CD4-positive, alpha-beta T cell (primary cell): Measurements from ENCODE around the gene ELL2. TPM values are rescaled to one million over a fixed set of nuclear protein-coding genes. Genes with fewer than 3 reads are reported as not detected.

Source experiments
- ATAC-seq: fragments of 200-7000 bp; cut with Tn5 transposase; one replicate; pipeline ENCODE4 v1.10.0; 2022; ENCODE audit warnings: mild to moderate bottlenecking; ENCODE audit not compliant: poor library complexity
- CTCF ChIA-PET: fragments of 350-600 bp; sonication (Branson Sonifier 250); formaldehyde crosslinking; loops from one replicate; lab custom pipeline; 2021; ENCODE audit warnings: antibody characterized with exemption, inconsistent platforms; lab: Charles Lee
- POLR2A ChIA-PET: fragments of 350-600 bp; sonication (Branson Sonifier 250); formaldehyde crosslinking; loops from one replicate; lab custom pipeline; 2021; ENCODE audit warnings: antibody characterized with exemption, inconsistent platforms; lab: Charles Lee
- DNase-seq, 14 experiments: peaks; one replicate each; pipeline ENCODE4 v3.0.0-alpha.2; 2013 to 2020; ENCODE audit warnings: mixed read lengths in 2 of 14
- H3K27ac ChIP-seq, 2 donors: one replicate each; pipeline versions ENCODE4 v1.5.1 to v1.7.0; 2013; ENCODE audit warnings: low read length in 2 of 2, low read depth in 1 of 2, mild to moderate bottlenecking in 1 of 2
- H3K27me3 ChIP-seq, 2 experiments: 1 replicate in 1 of 2; 2 replicates in 1 of 2; pipeline versions ENCODE4 v1.6.1 to v1.7.0; 2013; ENCODE audit warnings: low read length in 2 of 2, control low read depth in 1 of 2, mild to moderate bottlenecking in 1 of 2, moderate library complexity in 1 of 2; ENCODE audit not compliant: insufficient read depth in 2 of 2, control insufficient read depth in 1 of 2
- H3K36me3 ChIP-seq: one replicate; pipeline ENCODE4 v1.6.1; 2013; ENCODE audit warnings: low read length, control low read depth; ENCODE audit not compliant: insufficient read depth
- H3K4me1 ChIP-seq: one replicate; pipeline ENCODE4 v1.6.1; 2013; ENCODE audit warnings: low read length, control low read depth; ENCODE audit not compliant: insufficient read depth
- H3K4me3 ChIP-seq: one replicate; pipeline ENCODE4 v1.5.1; 2013; ENCODE audit warnings: mild to moderate bottlenecking, low read length, moderate library complexity
- H3K9me3 ChIP-seq, 2 experiments: 1 replicate in 1 of 2; 2 replicates in 1 of 2; pipeline versions ENCODE4 v1.6.1 to v1.7.0; 2013; ENCODE audit warnings: low read length in 2 of 2, mild to moderate bottlenecking in 2 of 2, control low read depth in 1 of 2, moderate library complexity in 1 of 2; ENCODE audit not compliant: control insufficient read depth in 1 of 2, insufficient read depth in 1 of 2
- H3K27ac Mint-ChIP-seq: one replicate; pipeline ENCODE4 v1.8.0; 2020; ENCODE audit warnings: mixed read lengths
- H3K27me3 Mint-ChIP-seq: one replicate; pipeline ENCODE4 v1.8.0; 2021; ENCODE audit warnings: mixed read lengths
- H3K36me3 Mint-ChIP-seq: one replicate; pipeline ENCODE4 v1.8.0; 2021; ENCODE audit warnings: low read depth, mixed read lengths
- H3K4me1 Mint-ChIP-seq: one replicate; pipeline ENCODE4 v1.8.0; 2021; ENCODE audit warnings: low read depth, mixed read lengths
- H3K4me3 Mint-ChIP-seq: one replicate; pipeline ENCODE4 v1.8.0; 2020; ENCODE audit warnings: mild to moderate bottlenecking, mixed read lengths
- H3K9me3 Mint-ChIP-seq: one replicate; pipeline ENCODE4 v1.8.0; 2020; ENCODE audit warnings: mixed read lengths
- CTCF ChIP-seq: fragments of 200-600 bp; IDR thresholded peaks from one replicate; pipeline ENCODE4 v1.8.0; 2022; ENCODE audit warnings: antibody characterized with exemption, mild to moderate bottlenecking
- intact Hi-C, 2 experiments: fragments of 100-400 bp; cut with DNase I in 1 of 2; cut with micrococcal nuclease in 1 of 2; formaldehyde crosslinking; loops; one replicate each; pipeline versions ENCODE4 v1.15.1 to v1.9.0; 2023 to 2025; cut with DNase I, micrococcal nuclease
- total RNA-seq, 174 experiments: library from RNA in 2 of 174; stranded (reverse) in 2 of 174; gene quantifications; one replicate each; pipeline ENCODE4 v1.2.3 and lab custom pipeline; 2021 to 2026

Gene ELL2
- total RNA-seq, 2 experiments from 2014 or later, result 93.5 to 98.1 TPM

GRCh38 chr5:95985249-95985648, 23.6 kb upstream of the ELL2 start:
- Histone ChIP-seq H3K9me3 (no peaks in the 10 kb centered on the region), H3K4me3 (no peak overlapping the region), H3K36me3 (no peaks in the 10 kb centered on the region), H3K27me3 (no peaks in the 10 kb centered on the region), H3K27ac (no peak overlapping the region), H3K4me1 (no peaks in the 10 kb centered on the region)
- Mint-ChIP-seq H3K9me3 (no peaks in the 10 kb centered on the region), H3K4me3 (no peak overlapping the region), H3K27me3 (peaks cover 5% of the 10 kb centered on the region), H3K4me1 (no peaks in the 10 kb centered on the region), H3K36me3 (no peaks in the 10 kb centered on the region), H3K27ac (no peak overlapping the region)
- ATAC-seq (no peak), DNase-seq (no peak)
- TF ChIP-seq CTCF, result no peak
- ChIA-PET CTCF (interaction anchor here (1.6 to 2.0 kb wide), 2 partner anchors 10 to 11 kb away, joined by 6 to 7 read pairs; no protein-coding TSS in a partner anchor), POLR2A (no interaction called here)
- intact Hi-C loops, result no loop called here

GRCh38 chr5:95984287-95984938, 22.8 kb upstream of the ELL2 start:
- H3K4me1 ChIP-seq, result no peaks in the 10 kb centered on the region
- intact Hi-C loops, result no loop called here
- Mint-ChIP-seq H3K27me3 (peaks cover 5% of the 10 kb centered on the region), H3K4me3 (no peak overlapping the region), H3K4me1 (no peaks in the 10 kb centered on the region), H3K36me3 (no peaks in the 10 kb centered on the region), H3K9me3 (no peaks in the 10 kb centered on the region), H3K27ac (no peak overlapping the region)
- no peak for DNase-seq
- no peaks in the 10 kb centered on the region for H3K9me3 ChIP-seq
- H3K36me3 ChIP-seq, result no peaks in the 10 kb centered on the region
- no peak for ATAC-seq
- H3K4me3 ChIP-seq, result no peak overlapping the region
- no peaks in the 10 kb centered on the region for H3K27me3 ChIP-seq
- CTCF ChIA-PET, result no interaction called here
- POLR2A ChIA-PET, result no interaction called here
- H3K27ac ChIP-seq, result no peak overlapping the region
- no peak for TF ChIP-seq CTCF

GRCh38 chr5:95983509-95983908, 21.9 kb upstream of the ELL2 start:
- Histone ChIP-seq H3K27me3 (no peaks in the 10 kb centered on the region), H3K27ac (no peak overlapping the region), H3K4me3 (no peak overlapping the region), H3K36me3 (no peaks in the 10 kb centered on the region), H3K4me1 (no peaks in the 10 kb centered on the region), H3K9me3 (no peaks in the 10 kb centered on the region)
- H3K4me1 Mint-ChIP-seq, result no peaks in the 10 kb centered on the region
- no peak overlapping the region for H3K27ac Mint-ChIP-seq
- H3K36me3 Mint-ChIP-seq, result no peaks in the 10 kb centered on the region
- no peak for DNase-seq
- no peaks in the 10 kb centered on the region for H3K9me3 Mint-ChIP-seq
- H3K4me3 Mint-ChIP-seq, result no peak overlapping the region
- ChIA-PET CTCF (no interaction called here), POLR2A (no interaction called here)
- peaks cover 10% of the 10 kb centered on the region for H3K27me3 Mint-ChIP-seq
- ATAC-seq, result no peak
- intact Hi-C loops, result no loop called here
- no peak for TF ChIP-seq CTCF
